Measurements from ENCODE around the gene HS3ST3A1. TPM values are rescaled to one million over a fixed set of nuclear protein-coding genes. Genes with fewer than 3 reads are reported as not detected.

Gene HS3ST3A1
- not detected for total RNA-seq

- no peak for DNase-seq
Measured at GRCh38 chr17:13601776-13602551, at the start of gene HS3ST3A1. Gene HS3ST3A1, minus strand, starts transcription at chr17:13601929. Its CDS starts 800 bp downstream, at chr17:13601129.

- DNase-seq = no peak
Measured at GRCh38 chr17:13650096-13650675, 48.5 kb upstream of the HS3ST3A1 start.

- DNase-seq = no peak
Measured at GRCh38 chr17:13647543-13648021, 45.9 kb upstream of the HS3ST3A1 start.

- no peak for DNase-seq
Measured at GRCh38 chr17:13646969-13647542, 45.3 kb upstream of the HS3ST3A1 start.

- no peak for DNase-seq
Measured at GRCh38 chr17:13646411-13646810, 44.7 kb upstream of the HS3ST3A1 start.

- no peak for DNase-seq
Measured at GRCh38 chr17:13643180-13643579, 41.5 kb upstream of the HS3ST3A1 start.

- DNase-seq = no peak
Measured at GRCh38 chr17:13642188-13642587, 40.5 kb upstream of the HS3ST3A1 start.

GRCh38 chr17:13640551-13640950 is 38.8 kb upstream of the HS3ST3A1 start:
- no peak for DNase-seq

- no peak for DNase-seq
Measured at GRCh38 chr17:13638855-13639458, 37.2 kb upstream of the HS3ST3A1 start.

GRCh38 chr17:13636951-13637350 is 35.2 kb upstream of the HS3ST3A1 start:
- no peak for DNase-seq

GRCh38 chr17:13635951-13636350 is 34.2 kb upstream of the HS3ST3A1 start:
- no peak for DNase-seq

GRCh38 chr17:13634021-13634420 is 32.3 kb upstream of the HS3ST3A1 start:
- no peak for DNase-seq

- no peak for DNase-seq
Measured at GRCh38 chr17:13631529-13631928, 29.8 kb upstream of the HS3ST3A1 start.

- DNase-seq = no peak
Measured at GRCh38 chr17:13626703-13627102, 25.0 kb upstream of the HS3ST3A1 start.

- no peak for DNase-seq
Measured at GRCh38 chr17:13619462-13619861, 17.7 kb upstream of the HS3ST3A1 start.

- no peak for DNase-seq
Measured at GRCh38 chr17:13616031-13616430, 14.3 kb upstream of the HS3ST3A1 start.

GRCh38 chr17:13609941-13610340 is 8.2 kb upstream of the HS3ST3A1 start:
- no peak for DNase-seq

- DNase-seq = no peak
Measured at GRCh38 chr17:13601322-13601775, 380 bp downstream of the HS3ST3A1 start.

GRCh38 chr17:13600475-13601321 is 1.0 kb downstream of the HS3ST3A1 start:
- DNase-seq = no peak

- no peak for DNase-seq
Measured at GRCh38 chr17:13599864-13600263, 1.9 kb downstream of the HS3ST3A1 start.

GRCh38 chr17:13599168-13599577 is 2.6 kb downstream of the HS3ST3A1 start:
- DNase-seq = no peak
